ENCODE data around the gene SULT1A2. TPM values are rescaled to one million over a fixed set of nuclear protein-coding genes. Genes with fewer than 3 reads are reported as not detected.
"Not testable (repeated sequence)": the region's sequence is repeated elsewhere in the genome, so short reads cannot be mapped to it uniquely, and the experiment has no call there.

SULT1A2 gene
- under 1 TPM; 0.42 to 0.57 TPM for total RNA-seq

DNA sequence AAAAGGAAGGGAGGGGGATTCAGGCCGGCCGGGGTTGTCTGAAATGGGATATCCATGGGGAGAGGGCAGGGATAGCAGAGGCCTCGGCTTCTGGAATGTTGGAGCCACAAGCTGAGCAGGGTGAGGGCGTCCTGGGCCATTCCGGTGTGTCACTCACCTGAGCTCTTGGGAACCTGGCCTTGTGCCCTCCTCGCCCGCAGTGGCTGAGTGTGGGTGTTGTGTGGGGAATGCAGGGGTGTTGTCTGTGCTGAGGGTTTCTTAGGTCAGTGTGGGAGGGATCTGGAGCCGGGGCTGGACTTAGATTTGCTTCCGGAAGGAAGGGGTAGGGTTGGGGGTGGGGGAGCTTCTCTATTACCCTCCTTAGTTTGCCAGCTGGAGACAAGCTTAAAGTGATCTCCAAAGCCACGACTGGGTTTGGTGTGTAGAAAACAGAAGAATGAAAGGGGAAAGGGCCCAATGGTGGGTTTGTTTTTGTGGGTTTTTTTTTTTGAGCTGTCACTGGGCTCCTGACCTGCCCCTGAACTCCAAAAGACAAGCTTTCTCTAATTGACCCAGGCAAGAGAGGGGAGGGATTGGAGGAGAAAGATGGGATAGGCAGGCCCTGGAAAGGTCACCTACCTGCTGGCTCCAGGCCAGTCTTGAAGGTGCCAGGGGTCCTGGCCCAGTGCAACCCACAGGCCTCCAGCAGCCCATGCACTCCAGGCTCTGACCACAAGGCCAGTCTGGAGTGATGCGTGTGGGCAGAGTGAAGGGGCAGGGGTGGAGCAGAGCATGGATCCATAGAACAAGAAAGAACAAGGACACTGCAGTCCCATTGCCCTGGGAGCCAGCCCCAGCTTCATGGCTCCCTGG lies at the start of gene SULT1A2:
SULT1A2 (minus strand) TSS at position 211 of the 852 bp plus-strand sequence. CDS start 1,120 bp downstream, outside the sequence.
- CTCF ChIA-PET = no interaction called here
- peak within 1 kb of the TSS; percentile 34 for H3K27ac Mint-ChIP-seq

DNA sequence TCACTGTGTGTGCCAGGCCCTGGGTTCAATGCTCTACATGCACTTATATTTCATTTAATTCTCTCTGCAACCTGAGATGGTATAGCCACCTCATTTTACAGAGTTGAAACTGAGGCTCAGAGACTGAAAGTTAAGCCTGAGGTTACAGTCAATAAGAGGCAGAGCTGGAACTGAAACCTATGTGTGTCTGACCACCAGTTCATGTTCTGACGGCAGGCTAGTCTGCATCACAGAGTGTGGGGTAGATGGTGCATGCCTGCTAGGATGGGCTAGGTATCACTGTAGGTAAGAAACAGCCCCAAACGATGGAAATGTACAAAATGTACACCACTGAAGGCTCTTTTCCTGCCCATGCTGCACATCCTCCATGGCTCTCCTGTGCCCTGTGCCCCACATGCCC lies 43.1 kb upstream of the SULT1A2 start:
- CTCF ChIA-PET; H3K9me3 Mint-ChIP-seq (ENCODE audit: insufficient read depth); H3K27me3 Mint-ChIP-seq (ENCODE audit: low read depth); H3K27ac Mint-ChIP-seq; POLR2A ChIA-PET; H3K4me3 Mint-ChIP-seq; DNase-seq; H3K4me1 Mint-ChIP-seq (ENCODE audit: low read depth); ATAC-seq; H3K36me3 Mint-ChIP-seq (ENCODE audit: low read depth): not testable (repeated sequence)

More for the DNA sequence above, at the start of gene SULT1A2:
- POLR2A ChIA-PET = no interaction called here
- DNase-seq = no peak
- H3K4me3 Mint-ChIP-seq = no peak within 1 kb of the TSS
- peaks cover 3% of the 10 kb centered on the region for H3K36me3 Mint-ChIP-seq (ENCODE audit: low read depth)
- no peaks in the 10 kb centered on the region for H3K27me3 Mint-ChIP-seq (ENCODE audit: low read depth)
- no peak for ATAC-seq
- H3K9me3 Mint-ChIP-seq (ENCODE audit: insufficient read depth) = no peaks in the 10 kb centered on the region
- peaks cover 20% of the 10 kb centered on the region for H3K4me1 Mint-ChIP-seq (ENCODE audit: low read depth)

DNA sequence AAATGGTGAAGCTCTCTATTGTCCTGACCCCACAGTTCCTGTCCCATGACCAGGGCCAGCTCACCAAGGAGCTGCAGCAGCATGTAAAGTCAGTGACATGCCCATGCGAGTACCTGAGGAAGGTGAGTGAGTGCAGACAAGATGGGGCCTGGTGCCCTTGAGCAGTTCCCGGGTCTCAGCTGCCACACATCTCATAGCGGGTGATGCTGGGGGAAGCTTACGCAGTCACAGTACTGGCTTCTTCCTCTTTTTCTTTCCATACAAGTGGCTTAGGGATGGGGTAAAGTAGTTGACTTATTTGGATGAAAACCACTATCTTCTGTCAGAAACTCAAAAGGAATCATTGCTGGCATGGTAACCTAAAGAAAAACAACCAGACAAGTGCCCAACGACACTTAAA lies 41.5 kb upstream of the SULT1A2 start:
- H3K36me3 Mint-ChIP-seq (ENCODE audit: low read depth); H3K27me3 Mint-ChIP-seq (ENCODE audit: low read depth); H3K27ac Mint-ChIP-seq; H3K4me1 Mint-ChIP-seq (ENCODE audit: low read depth); POLR2A ChIA-PET; DNase-seq; CTCF ChIA-PET; H3K4me3 Mint-ChIP-seq; ATAC-seq; H3K9me3 Mint-ChIP-seq (ENCODE audit: insufficient read depth): not testable (repeated sequence)

DNA sequence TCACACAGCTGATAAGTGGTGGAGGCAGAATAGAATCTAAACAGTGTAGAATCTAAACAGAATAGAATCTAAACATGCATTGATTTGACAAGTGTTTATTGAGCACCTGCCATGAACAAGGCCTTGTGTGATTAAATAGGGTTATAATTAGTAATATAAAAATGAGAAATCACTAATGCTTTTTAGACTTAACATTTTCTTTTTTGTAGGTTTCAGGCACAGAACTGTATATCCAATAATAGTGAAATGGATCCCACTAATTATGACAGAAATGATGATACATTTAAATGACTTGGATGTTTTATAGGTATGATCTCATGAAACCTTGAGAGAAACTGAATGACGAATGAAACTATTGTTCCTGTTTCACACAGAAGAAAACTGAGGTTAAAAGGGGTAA lies 40.9 kb upstream of the SULT1A2 start, which contains the start of gene NPIPB8:
NPIPB8 (plus strand) TSS at position 301 of the 400 bp plus-strand sequence. CDS start 296 bp downstream, outside the sequence.
- POLR2A ChIA-PET; H3K36me3 Mint-ChIP-seq (ENCODE audit: low read depth); H3K4me1 Mint-ChIP-seq (ENCODE audit: low read depth); DNase-seq; H3K27ac Mint-ChIP-seq; CTCF ChIA-PET; H3K27me3 Mint-ChIP-seq (ENCODE audit: low read depth); H3K9me3 Mint-ChIP-seq (ENCODE audit: insufficient read depth); H3K4me3 Mint-ChIP-seq; ATAC-seq: not testable (repeated sequence)

DNA sequence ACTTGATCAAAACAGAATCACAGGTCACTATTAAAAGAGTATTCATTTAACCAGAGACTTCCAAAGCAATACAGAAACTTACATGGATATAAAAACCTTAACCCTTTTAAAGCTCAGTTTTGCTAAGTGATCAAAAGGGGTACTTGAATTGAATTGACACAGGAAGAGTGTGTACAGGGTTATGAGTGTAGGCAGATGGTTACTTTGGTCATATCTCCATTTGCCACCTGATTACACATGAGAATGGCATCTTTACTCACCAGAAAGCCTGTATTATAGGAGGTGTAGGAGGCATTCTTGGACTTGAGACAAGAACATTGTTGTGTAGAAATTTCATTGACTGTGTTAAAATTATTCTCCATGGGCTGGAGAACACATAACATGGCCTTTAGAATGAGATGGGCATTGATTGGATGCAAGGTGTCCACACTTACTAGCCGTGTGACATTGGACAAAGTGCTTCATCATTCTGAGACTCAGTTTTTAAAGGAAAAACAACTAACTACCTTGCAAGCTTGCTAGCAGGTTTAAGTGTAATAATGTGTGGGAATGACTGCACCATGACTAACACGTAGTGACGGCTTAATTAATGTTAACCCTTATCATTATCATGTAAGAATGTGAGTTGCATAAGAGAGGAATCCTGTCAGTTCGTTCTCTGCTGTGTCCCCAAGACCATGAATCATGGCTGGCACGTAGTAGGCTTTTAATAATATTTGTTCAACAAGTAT lies 39.4 kb upstream of the SULT1A2 start:
- H3K27me3 Mint-ChIP-seq (ENCODE audit: low read depth); CTCF ChIA-PET; POLR2A ChIA-PET; H3K4me3 Mint-ChIP-seq; H3K9me3 Mint-ChIP-seq (ENCODE audit: insufficient read depth); H3K27ac Mint-ChIP-seq; H3K36me3 Mint-ChIP-seq (ENCODE audit: low read depth); ATAC-seq; H3K4me1 Mint-ChIP-seq (ENCODE audit: low read depth); DNase-seq: not testable (repeated sequence)

DNA sequence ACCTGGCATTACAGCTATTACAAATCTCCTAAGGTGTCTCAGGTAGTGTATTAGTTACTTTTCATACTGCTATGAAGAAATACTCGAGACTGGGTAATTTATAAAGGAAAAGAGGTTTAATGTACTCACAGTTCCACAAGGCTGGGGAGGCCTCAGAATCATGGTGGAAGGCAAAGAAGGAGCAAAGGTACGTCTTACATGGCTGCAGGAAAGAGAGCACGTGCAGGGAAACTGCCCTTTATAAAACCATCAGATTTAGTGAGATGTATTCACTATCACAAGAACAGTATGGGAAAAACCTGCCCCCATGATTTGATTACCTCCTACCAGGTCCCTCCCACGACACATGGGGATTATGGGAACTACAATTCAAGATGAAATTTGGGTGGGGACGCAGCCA lies 34.1 kb upstream of the SULT1A2 start:
- ATAC-seq; DNase-seq; H3K9me3 Mint-ChIP-seq (ENCODE audit: insufficient read depth); POLR2A ChIA-PET; H3K4me3 Mint-ChIP-seq; H3K4me1 Mint-ChIP-seq (ENCODE audit: low read depth); H3K36me3 Mint-ChIP-seq (ENCODE audit: low read depth); H3K27me3 Mint-ChIP-seq (ENCODE audit: low read depth); CTCF ChIA-PET; H3K27ac Mint-ChIP-seq: not testable (repeated sequence)

DNA sequence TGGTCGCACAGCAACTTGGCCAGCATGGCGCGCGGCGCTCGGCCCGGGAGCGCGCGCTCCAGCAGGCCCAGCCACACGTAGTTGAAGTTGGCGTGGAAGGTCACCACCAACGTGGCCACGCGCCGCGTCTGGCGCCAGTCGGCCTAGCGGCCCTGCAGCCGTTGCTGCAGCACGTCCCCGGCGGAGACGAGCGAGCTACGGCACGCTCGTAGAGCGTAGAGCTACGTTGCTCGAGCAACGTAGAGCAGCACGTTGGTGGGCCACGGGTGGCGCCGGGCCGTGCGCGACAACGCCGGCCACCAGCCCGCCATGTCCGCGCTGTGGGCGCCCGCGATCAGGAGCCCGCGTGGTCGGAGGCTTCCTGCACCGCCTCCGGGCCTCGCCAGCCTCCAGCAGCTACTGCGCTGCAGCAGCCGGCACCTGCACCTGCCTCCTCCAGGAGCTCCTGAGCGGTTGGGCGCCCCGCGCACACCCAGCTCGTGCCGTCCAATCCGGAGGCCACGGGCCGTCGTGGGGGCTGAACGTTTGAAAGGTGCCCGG lies 26.4 kb upstream of the SULT1A2 start:
- no peaks in the 10 kb centered on the region for H3K9me3 Mint-ChIP-seq (ENCODE audit: insufficient read depth)
- peaks cover 8% of the 10 kb centered on the region for H3K36me3 Mint-ChIP-seq (ENCODE audit: low read depth)
- peaks cover 7% of the 10 kb centered on the region for H3K27me3 Mint-ChIP-seq (ENCODE audit: low read depth)
- peak; percentile 99 for ATAC-seq
- DNase-seq = peak; percentile 77
- POLR2A ChIA-PET = interaction anchor here (0.5 to 1.2 kb wide), 2 partner anchors 69 to 247 kb away, joined by 3 to 4 read pairs; partner anchors contain the start of gene SGF29
- H3K4me1 Mint-ChIP-seq (ENCODE audit: low read depth) = peaks cover 20% of the 10 kb centered on the region
- peak overlapping the region; percentile 85 for H3K4me3 Mint-ChIP-seq
- CTCF ChIA-PET = interaction anchor here (1.1 kb wide), 1 partner anchor 88 kb away, joined by 3 read pairs; no protein-coding TSS in a partner anchor
- peak overlapping the region; percentile 81 for H3K27ac Mint-ChIP-seq

DNA sequence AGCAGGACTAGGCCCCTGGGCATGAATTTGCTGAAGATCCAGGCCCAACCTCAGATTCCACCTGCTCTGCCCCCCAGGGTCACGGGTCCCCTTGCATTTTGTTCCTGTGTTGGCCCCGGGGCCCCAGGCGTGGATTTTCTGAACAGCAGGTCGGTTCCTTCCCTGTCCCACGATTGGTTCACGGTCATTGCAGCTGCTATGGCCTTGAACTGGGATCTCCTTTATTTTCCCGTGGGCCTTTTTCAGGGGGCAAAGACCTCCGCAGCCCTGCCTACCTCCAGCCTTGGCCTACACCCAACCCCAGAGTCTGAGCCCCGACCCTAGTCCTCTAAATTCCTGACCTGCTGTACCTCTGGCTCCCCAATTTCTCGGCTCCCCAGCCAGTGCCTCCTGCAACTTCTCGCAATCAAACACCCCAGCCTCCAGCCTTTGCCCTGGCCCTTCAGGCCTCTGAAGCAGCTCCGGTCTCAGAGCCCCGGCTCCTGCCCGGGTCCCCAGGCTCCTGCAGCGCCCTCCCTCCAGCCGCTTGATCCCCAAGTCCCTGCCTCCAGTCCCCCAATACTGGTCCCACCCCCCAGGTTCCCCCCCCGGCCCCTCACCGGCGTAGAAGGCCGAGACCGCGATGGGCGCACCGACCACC lies 25.8 kb upstream of the SULT1A2 start:
- POLR2A ChIA-PET = interaction anchor here (1.2 to 1.5 kb wide), 2 partner anchors 69 to 131 kb away, joined by 3 read pairs; partner anchors contain the start of genes CLN3 and SGF29
- H3K36me3 Mint-ChIP-seq (ENCODE audit: low read depth) = peaks cover 12% of the 10 kb centered on the region
- not testable (repeated sequence) for ATAC-seq

DNA sequence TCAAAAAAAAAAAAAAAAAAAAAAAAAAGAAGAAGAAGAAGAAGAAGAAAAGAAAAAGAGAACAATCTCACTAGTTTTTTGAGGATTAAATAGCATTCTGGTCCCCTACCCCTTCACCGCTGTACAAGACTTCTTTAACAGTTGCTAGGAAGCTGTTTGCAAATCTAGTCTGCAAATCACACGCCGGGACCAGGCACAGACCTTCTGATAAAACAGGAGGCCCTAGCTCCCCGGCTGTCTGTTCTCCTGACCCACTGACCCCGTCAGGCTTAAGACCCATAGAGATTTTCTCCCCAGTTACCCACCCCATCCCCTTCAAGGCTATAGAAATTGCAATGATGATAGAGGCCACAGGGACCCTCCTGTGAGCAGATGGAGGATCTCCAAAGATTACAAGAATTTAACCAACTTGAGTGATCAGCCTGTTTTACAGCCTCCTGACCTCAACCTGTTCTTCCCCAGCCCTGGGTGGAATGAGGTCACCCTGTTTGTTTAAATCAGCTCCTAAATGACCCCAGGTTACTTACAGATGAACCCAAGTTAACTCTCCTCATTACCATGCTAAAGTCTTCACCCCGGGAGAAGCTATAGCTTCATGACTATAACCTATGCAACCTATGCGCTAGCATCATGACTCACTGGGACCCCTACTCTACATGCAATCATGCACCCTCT lies 24.8 kb upstream of the SULT1A2 start:
- Mint-ChIP-seq H3K27ac (peak overlapping the region; percentile 14), H3K4me1 (ENCODE audit: low read depth) (peaks cover 20% of the 10 kb centered on the region), H3K9me3 (ENCODE audit: insufficient read depth) (no peaks in the 10 kb centered on the region), H3K36me3 (ENCODE audit: low read depth) (peaks cover 12% of the 10 kb centered on the region), H3K27me3 (ENCODE audit: low read depth) (peaks cover 6% of the 10 kb centered on the region), H3K4me3 (peak overlapping the region; percentile 85)
- ChIA-PET CTCF (no interaction called here), POLR2A (interaction anchor here (1.5 kb wide), 1 partner anchor 130 kb away, joined by 3 read pairs; the partner anchor contains the start of gene CLN3)
- DNase-seq = no peak
- ATAC-seq = no peak

More for the DNA sequence above, 25.8 kb upstream of the SULT1A2 start:
- DNase-seq; H3K27me3 Mint-ChIP-seq (ENCODE audit: low read depth); H3K9me3 Mint-ChIP-seq (ENCODE audit: insufficient read depth): not testable (repeated sequence)
- Mint-ChIP-seq H3K4me3 (peak overlapping the region; percentile 85), H3K27ac (peak overlapping the region; percentile 81), H3K4me1 (ENCODE audit: low read depth) (peaks cover 20% of the 10 kb centered on the region)
- CTCF ChIA-PET = interaction anchor here (1.1 kb wide), 1 partner anchor 88 kb away, joined by 3 read pairs; no protein-coding TSS in a partner anchor

DNA sequence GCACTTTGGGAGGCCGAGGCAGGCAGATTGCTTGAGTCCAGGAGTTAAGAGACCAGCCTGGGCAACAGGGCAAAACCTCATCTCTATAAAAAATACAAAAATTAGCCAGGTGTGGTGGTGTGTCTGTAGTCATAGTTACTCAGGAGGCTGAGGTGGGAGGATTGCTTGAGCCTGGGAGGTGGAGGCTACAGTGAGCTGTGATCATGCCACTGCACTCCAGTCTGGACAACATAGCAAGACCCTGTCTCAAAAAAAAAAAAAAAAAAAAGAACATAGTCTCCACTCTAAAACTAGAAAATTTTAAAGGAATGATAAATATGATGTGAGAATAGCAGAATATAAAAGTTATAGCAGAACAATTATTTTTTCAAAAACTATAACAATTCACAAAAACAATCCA lies 23.5 kb upstream of the SULT1A2 start:
- CTCF ChIA-PET; H3K27ac Mint-ChIP-seq; H3K27me3 Mint-ChIP-seq (ENCODE audit: low read depth); POLR2A ChIA-PET; H3K9me3 Mint-ChIP-seq (ENCODE audit: insufficient read depth); ATAC-seq; DNase-seq; H3K4me3 Mint-ChIP-seq: not testable (repeated sequence)
- H3K36me3 Mint-ChIP-seq (ENCODE audit: low read depth) = peaks cover 12% of the 10 kb centered on the region
- H3K4me1 Mint-ChIP-seq (ENCODE audit: low read depth) = peaks cover 20% of the 10 kb centered on the region

DNA sequence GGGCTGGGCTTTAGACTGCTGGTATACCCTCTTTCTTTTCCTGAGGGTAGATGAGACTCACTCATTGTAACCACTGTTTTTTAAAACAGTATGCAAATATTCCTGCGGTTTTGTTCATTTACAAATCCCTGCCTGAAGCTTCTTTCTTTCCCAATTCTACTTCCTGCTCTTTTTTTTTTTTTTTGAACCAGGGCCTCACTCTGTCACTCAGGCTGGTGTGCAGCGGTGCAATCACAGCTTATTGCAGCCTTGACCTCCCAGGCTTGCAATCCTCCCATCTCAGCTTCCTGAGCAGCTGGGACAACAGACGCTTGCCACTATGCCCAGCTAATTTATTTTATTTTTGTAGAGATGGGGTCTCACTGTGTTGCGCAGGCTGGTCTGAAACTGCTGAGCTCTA lies 21.0 kb upstream of the SULT1A2 start:
- H3K4me1 Mint-ChIP-seq (ENCODE audit: low read depth) = peaks cover 12% of the 10 kb centered on the region
- ATAC-seq (no peak), DNase-seq (no peak)
- no peak overlapping the region for H3K27ac Mint-ChIP-seq
- peaks cover 12% of the 10 kb centered on the region for H3K36me3 Mint-ChIP-seq (ENCODE audit: low read depth)
- POLR2A ChIA-PET = no interaction called here
- H3K27me3 Mint-ChIP-seq (ENCODE audit: low read depth) = no peaks in the 10 kb centered on the region
- H3K9me3 Mint-ChIP-seq (ENCODE audit: insufficient read depth) = no peaks in the 10 kb centered on the region
- CTCF ChIA-PET = no interaction called here
- no peak overlapping the region for H3K4me3 Mint-ChIP-seq
